IPS DF 19.7 (cell line): ENCODE data around the gene SUN2.
"Not testable (repeated sequence)": the region's sequence is repeated elsewhere in the genome, so short reads cannot be mapped to it uniquely, and the experiment has no call there.

ENCODE experiments used
- DNase-seq: peaks from one replicate; pipeline ENCODE4 v3.0.0-alpha.2; 2013; ENCODE audit warnings: low read depth, low spot score

The SUN2 gene

GRCh38 chr22:38755911-38756532 is at the start of gene SUN2:
TSS of gene SUN2 (minus strand) at chr22:38755998. CDS start at chr22:38752628, 3,370 bp downstream.
- DNase-seq, result no peak

- not testable (repeated sequence) for DNase-seq
Observed at GRCh38 chr22:38805041-38805593, 49.3 kb upstream of the SUN2 start.

- no peak for DNase-seq
Observed at GRCh38 chr22:38802671-38803121, 46.9 kb upstream of the SUN2 start.

GRCh38 chr22:38799265-38800002 is 43.6 kb upstream of the SUN2 start:
- DNase-seq, result no peak

GRCh38 chr22:38798496-38798895 is 42.7 kb upstream of the SUN2 start:
- no peak for DNase-seq

GRCh38 chr22:38796262-38796957 is 40.6 kb upstream of the SUN2 start:
- no peak for DNase-seq

- no peak for DNase-seq
Observed at GRCh38 chr22:38795569-38795968, 39.8 kb upstream of the SUN2 start.

GRCh38 chr22:38793721-38794466 is 38.1 kb upstream of the SUN2 start, which contains the start of gene DNAL4:
TSS of gene DNAL4 (minus strand) at chr22:38794143. CDS start at chr22:38782731, 11,412 bp downstream.
- DNase-seq, result peak; percentile 91

GRCh38 chr22:38793317-38793716 is 37.5 kb upstream of the SUN2 start:
- no peak for DNase-seq

GRCh38 chr22:38792833-38793232 is 37.0 kb upstream of the SUN2 start:
- DNase-seq, result no peak

GRCh38 chr22:38789606-38790005 is 33.8 kb upstream of the SUN2 start:
- DNase-seq, result no peak

- no peak for DNase-seq
Observed at GRCh38 chr22:38788846-38789245, 33.0 kb upstream of the SUN2 start.

- DNase-seq, result no peak
Observed at GRCh38 chr22:38788021-38788816, 32.4 kb upstream of the SUN2 start.

GRCh38 chr22:38786631-38787030 is 30.8 kb upstream of the SUN2 start:
- DNase-seq, result no peak

GRCh38 chr22:38784856-38785255 is 29.1 kb upstream of the SUN2 start:
- DNase-seq, result no peak

GRCh38 chr22:38784035-38784434 is 28.2 kb upstream of the SUN2 start:
- DNase-seq, result no peak

GRCh38 chr22:38783095-38783615 is 27.4 kb upstream of the SUN2 start:
- DNase-seq, result no peak

- DNase-seq, result no peak
Observed at GRCh38 chr22:38782402-38783094, 26.8 kb upstream of the SUN2 start.

GRCh38 chr22:38781033-38781432 is 25.2 kb upstream of the SUN2 start:
- no peak for DNase-seq
